ENCODE measurements around the gene TRIM47. TPM values are rescaled to one million over a fixed set of nuclear protein-coding genes. Genes with fewer than 3 reads are reported as not detected.

TRIM47 gene
- total RNA-seq, 4 donors from 2014 or later, result 67.8 to 147 (median 81.9) TPM

GRCh38 chr17:75920045-75920560 is 41.7 kb upstream of the TRIM47 start:
- WGBS, result 88% methylated on average over 5 of the region's 11 CpGs
- intact Hi-C loops (cut with DNase I), result no loop called here
- no peak overlapping the region for H3K27ac ChIP-seq (replicated peaks in 1 of 4)
- H3K27me3 ChIP-seq, result no peaks in the 10 kb centered on the region
- no peaks in the 10 kb centered on the region for H3K4me1 ChIP-seq
- H3K4me3 ChIP-seq, result no peak overlapping the region
- peaks cover 5 to 81% (median 28%) of the 10 kb centered on the region in 4 donors for H3K36me3 ChIP-seq
- no peaks in the 10 kb centered on the region for H3K9me3 ChIP-seq
- TF ChIP-seq POLR2A (IDR thresholded peaks at IDR 0.05; ENCODE audit: low read depth) (no peak), POLR2AphosphoS5 (IDR thresholded peaks at IDR 0.05) (no peak), EP300 (IDR thresholded peaks at IDR 0.05) (no peak), CTCF (IDR thresholded peaks at IDR 0.05) (no peak)
- no peak for DNase-seq (ENCODE audit: extremely low spot score)

- no peak overlapping the region for H3K27ac ChIP-seq (replicated peaks in 1 of 4)
- no peak for DNase-seq (ENCODE audit: extremely low spot score)
- no peaks in the 10 kb centered on the region for H3K27me3 ChIP-seq
- H3K4me3 ChIP-seq, result no peak overlapping the region
- intact Hi-C loops (cut with DNase I), result no loop called here
- no peaks in the 10 kb centered on the region for H3K9me3 ChIP-seq
- H3K36me3 ChIP-seq, result peaks cover 4 to 83% (median 30%) of the 10 kb centered on the region in 4 donors
- TF ChIP-seq POLR2A (IDR thresholded peaks at IDR 0.05; ENCODE audit: low read depth), result no peak
- no peak for TF ChIP-seq EP300 (IDR thresholded peaks at IDR 0.05)
- TF ChIP-seq POLR2AphosphoS5 (IDR thresholded peaks at IDR 0.05), result no peak
- TF ChIP-seq CTCF (IDR thresholded peaks at IDR 0.05), result no peak
- no peaks in the 10 kb centered on the region for H3K4me1 ChIP-seq
- WGBS, result 93% methylated on average over 9 of the region's 22 CpGs
Observed at GRCh38 chr17:75919611-75920010, 41.2 kb upstream of the TRIM47 start.

DNA sequence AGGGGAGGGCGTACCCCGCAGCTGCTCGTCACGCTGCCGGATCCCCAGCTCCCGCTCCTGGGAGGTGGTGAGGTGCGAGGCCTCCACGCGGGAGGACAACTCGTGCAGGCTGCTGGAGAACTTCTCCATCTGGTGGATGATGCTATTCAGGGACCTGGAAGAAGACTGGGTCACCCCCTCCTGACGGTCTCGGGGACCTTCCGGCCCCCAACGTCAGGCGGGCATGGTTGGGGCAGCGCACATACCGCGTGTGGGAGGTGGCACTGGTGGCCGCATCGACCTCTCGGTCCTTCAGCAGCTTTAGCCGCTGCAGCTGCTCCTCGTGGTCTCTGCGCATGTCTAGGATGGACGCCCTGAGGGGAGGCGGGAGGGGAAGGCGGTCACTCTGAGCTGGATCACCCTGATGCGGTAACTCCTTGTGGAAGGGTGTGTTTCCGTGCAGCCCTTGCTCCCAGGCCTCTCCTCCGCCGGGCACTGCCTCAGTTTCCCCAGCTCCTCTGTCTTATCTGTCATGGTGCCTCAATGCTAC is 39.6 kb upstream of the TRIM47 start:
- H3K36me3 ChIP-seq, result peaks cover 9 to 80% (median 32%) of the 10 kb centered on the region in 4 donors

GRCh38 chr17:75917141-75917916 is 38.9 kb upstream of the TRIM47 start:
- DNase-seq (ENCODE audit: extremely low spot score), result no peak
- Histone ChIP-seq H3K4me3 (no peak overlapping the region), H3K36me3 (peaks cover 5 to 78% (median 28%) of the 10 kb centered on the region in 4 donors), H3K4me1 (no peaks in the 10 kb centered on the region), H3K27me3 (no peaks in the 10 kb centered on the region), H3K9me3 (no peaks in the 10 kb centered on the region), H3K27ac (replicated peaks in 1 of 4) (no peak overlapping the region)
- 91% methylated on average over 9 of the region's 23 CpGs for WGBS
- intact Hi-C loops (cut with DNase I), result no loop called here
- no peak for TF ChIP-seq EP300 (IDR thresholded peaks at IDR 0.05)
- no peak for TF ChIP-seq POLR2A (IDR thresholded peaks at IDR 0.05; ENCODE audit: low read depth)
- TF ChIP-seq CTCF (IDR thresholded peaks at IDR 0.05), result no peak
- no peak for TF ChIP-seq POLR2AphosphoS5 (IDR thresholded peaks at IDR 0.05)

More for the DNA sequence above, 39.6 kb upstream of the TRIM47 start:
- Histone ChIP-seq H3K9me3 (no peaks in the 10 kb centered on the region), H3K4me3 (no peak overlapping the region), H3K4me1 (no peaks in the 10 kb centered on the region), H3K27me3 (no peaks in the 10 kb centered on the region), H3K27ac (replicated peaks in 1 of 4) (no peak overlapping the region)
- WGBS, result 96% methylated on average over 15 of the region's 31 CpGs
- TF ChIP-seq CTCF (IDR thresholded peaks at IDR 0.05), result no peak
- TF ChIP-seq POLR2AphosphoS5 (IDR thresholded peaks at IDR 0.05), result no peak
- no peak for TF ChIP-seq POLR2A (IDR thresholded peaks at IDR 0.05; ENCODE audit: low read depth)
- no peak for TF ChIP-seq EP300 (IDR thresholded peaks at IDR 0.05)
- DNase-seq (ENCODE audit: extremely low spot score), result no peak
- intact Hi-C loops (cut with DNase I), result no loop called here

All from esophagus muscularis mucosa (tissue), 4 donors.